Measurements from ENCODE around the gene NFIX. TPM values are rescaled to one million over a fixed set of nuclear protein-coding genes. Genes with fewer than 3 reads are reported as not detected.
A peak's percentile ranks its signal among the peaks of the same experiment; 100 is the strongest.

NFIX gene
- total RNA-seq, 1 donor from 2014 or later, result 10.5 TPM

DNA sequence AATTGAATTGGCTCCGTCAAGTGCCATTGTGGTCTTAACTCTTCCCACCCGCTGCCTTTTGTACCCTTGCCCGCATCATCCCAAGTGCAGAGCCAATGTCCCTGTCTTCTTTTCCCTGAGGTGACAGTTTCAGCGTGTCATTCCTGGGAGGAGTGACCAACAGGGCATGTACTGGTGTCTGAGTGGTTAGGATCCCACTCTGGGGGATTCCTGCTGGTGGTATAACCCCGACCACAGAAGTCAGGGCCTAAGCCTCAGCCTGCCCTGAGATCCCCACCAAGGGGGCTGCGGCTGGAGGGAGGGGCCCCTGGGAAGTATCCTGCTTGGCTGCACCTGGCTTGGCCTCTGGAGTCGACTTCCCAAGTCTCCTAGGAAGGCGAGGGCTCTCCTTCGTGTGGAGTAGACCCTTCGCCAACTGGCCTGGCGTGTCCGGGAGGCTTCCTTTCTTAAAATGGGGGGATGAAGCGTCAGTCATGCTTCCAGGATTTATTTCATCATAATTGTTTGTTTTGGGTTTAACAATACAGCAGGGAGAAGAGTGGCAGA is 40.6 kb downstream of the NFIX start:
- DNase-seq (ENCODE audit: low read depth in 2 of 2), result no peak

DNA sequence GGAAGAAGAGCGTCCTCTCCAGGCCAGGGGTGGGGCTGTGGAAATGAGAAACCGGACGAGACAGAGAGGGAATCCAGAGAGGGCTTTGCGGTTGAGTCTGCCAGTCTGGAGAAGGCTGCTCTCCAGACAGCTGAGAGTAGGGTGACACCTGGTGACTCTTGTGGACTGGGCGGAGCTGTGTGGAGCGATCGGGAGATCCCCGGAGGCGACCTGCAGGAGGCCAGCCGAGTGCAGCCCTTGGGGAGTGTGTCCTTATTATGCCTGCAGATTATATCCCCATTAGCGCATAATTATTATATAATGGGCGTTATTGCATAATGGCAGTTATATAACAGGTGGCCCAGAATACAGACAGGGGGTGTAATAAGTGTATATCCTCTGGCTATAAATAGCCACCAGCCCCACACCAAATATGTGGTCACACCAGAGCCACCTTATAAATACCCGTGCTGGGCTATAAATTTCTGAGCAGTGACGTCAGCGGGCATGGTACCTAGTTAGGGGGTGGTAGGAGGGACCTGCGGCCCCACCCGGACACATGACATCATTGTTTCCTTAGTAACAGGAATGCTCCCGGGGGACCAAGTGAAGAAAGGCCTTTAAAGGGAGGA is 41.2 kb downstream of the NFIX start:
- DNase-seq (ENCODE audit: low read depth in 2 of 2), result peak; percentile 42 to 57

DNA sequence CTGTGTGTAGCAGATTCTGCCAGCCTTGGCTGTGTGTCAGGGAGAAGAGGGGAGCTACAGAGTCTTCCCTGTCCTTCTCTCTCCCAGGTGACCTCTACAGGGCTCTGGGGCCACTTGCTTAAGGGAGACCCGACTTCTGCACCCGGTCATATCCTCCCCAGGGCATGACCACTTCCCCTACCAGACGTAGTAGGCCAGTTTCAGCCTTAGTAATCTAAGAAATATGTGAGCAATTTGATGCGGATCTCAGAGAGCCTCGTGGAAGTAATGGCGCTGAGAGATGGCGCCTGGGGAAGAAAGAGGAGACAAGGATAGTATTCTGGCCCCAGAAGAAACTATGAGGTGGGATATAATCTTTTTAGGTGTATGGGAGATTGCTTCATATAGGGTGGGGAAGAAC is 41.9 kb downstream of the NFIX start:
- peak in 1 of 2 donors; percentile 87 for DNase-seq (ENCODE audit: low read depth in 2 of 2)

DNA sequence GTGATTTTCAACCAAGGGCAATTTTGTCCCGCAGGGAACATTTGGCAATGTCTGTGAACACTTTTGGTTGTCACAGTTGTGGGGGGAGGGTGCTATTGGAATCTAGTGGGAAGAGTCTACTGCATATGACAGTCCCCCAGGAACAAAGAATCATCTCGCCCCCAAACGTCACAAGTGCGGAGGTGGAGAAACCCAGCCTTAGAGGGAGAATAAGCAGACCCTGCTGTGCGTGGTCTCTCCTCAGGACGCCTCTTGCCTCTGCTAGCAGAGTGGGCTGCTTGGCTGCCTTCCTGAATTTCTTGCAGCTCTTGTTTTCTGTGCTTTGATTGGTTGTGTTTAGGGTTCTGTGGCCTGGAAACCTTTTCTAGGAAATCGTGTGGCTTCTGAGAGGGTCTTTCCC is 42.5 kb downstream of the NFIX start:
- no peak for DNase-seq (ENCODE audit: low read depth in 2 of 2)

DNA sequence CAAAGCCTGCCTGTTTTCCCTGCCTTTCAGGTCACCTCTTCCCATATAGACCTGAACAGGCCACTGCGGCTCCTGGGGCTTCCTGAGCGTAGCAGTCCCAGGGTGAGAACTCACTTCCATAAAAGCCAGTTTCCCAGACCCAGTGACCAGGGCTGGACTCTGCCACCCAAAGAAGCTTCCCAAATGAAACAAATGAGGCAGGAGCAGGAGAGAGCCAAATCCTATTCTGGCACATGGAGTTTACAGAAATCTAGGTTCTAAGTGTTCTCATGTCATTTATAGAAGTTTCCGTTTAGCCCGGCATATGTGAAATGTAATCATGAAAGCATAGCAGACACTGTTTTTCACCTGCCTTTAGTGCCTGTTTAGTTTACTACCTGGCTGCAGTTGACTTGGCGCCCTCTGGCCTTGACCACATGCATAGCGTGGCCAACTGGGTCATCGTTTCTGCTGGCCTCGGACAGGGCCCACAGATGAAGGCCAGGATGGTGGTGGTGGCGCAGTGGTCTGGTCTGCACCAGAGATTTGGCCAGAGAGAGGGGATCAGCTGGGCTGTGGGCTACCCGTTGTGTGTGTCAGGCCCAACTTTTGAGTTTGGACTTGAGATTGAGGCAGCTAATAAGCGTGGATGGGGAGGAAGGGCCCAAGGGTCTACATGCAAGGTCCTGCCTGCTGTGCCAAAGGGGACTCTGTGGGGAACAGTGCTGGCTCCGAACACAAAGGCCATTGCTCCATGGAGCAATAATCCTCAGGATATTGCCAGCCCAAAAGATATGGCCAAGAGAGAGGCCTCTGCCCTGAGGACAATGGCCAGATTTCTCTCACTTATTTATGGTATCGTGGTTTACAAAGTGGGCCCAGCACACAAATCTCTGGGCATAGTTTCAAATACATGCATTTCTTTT is 43.3 kb downstream of the NFIX start:
- no peak for DNase-seq (ENCODE audit: low read depth in 2 of 2)

DNA sequence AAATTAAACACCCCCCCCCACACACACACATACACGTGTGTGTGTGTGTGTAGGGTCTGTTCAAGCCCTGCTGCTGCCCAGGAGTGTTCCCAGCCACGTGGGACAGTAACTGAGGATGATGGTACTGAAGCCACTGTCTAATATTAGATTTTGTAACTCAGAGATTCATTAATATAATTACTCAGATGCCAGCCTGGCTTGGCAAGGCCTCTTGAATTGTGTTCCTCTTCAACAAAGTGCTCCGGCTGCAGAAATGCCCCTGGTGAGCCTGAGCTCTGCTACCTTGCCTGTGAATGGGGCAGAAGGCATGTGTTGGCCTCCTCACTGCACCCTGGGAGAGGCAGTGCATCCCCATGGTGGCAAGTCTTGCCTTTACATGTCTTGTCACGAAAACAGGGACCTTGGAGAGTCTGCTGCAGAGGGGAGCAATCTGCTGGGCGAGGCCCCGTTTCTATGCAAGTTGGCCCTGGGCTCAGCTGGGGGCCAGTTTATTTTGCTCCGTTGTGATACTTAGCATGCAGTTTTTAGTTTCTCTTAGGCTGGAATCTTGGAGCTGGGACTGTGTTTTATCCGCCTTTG is 44.0 kb downstream of the NFIX start:
- DNase-seq (ENCODE audit: low read depth in 2 of 2), result no peak

DNA sequence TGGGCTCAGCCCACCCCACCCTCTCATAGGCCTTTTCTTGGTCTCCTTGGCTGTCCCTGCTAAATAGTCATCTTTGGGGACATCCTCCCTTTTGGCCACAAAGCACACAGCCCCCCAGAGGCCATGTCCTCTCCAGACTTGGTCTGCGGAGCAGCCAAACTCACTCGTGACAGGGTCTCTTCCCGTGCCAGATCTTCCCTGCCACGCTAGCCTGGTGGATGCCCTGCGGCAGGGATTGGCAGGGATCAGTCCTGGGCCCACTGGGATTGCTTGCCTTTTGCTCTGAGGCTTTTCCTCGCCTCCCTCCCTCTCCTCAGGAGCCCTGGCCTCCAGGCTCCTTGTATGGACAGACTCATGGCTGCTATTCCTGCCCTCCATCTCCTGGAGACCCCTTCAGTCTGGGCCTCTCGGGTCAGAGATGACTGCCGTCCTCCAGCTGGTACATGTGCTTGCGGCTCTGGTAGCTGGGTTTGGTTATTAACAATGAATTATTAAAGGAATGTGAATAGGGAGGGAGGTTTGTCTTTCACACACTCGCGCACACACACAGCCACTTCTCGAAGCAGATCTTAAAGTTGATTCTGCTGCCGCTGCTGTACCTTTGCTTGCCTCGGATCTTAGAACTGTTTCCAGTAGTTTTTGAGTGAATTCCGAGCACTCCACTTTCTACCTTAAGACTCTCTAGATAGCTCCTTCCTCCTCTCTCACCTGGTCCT is 45.1 kb downstream of the NFIX start:
- no peak for DNase-seq (ENCODE audit: low read depth in 2 of 2)

DNA sequence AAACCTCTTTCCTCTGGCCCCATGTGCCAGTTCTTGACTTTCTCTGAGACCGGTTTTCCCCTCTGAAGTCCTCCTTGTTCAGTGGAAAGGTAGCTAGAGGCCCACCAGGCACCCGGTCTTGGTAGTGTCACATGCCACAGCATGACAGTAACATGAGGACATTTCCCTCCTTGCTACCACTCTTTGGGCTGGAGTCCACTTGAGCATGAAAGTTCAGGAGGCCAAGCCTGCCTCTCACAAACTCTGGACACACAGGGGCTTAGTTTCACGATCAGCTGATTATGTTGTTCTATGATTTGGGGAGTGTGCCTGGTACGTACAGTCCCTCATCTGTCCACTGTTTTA is 45.6 kb downstream of the NFIX start:
- no peak for DNase-seq (ENCODE audit: low read depth in 2 of 2)

DNA sequence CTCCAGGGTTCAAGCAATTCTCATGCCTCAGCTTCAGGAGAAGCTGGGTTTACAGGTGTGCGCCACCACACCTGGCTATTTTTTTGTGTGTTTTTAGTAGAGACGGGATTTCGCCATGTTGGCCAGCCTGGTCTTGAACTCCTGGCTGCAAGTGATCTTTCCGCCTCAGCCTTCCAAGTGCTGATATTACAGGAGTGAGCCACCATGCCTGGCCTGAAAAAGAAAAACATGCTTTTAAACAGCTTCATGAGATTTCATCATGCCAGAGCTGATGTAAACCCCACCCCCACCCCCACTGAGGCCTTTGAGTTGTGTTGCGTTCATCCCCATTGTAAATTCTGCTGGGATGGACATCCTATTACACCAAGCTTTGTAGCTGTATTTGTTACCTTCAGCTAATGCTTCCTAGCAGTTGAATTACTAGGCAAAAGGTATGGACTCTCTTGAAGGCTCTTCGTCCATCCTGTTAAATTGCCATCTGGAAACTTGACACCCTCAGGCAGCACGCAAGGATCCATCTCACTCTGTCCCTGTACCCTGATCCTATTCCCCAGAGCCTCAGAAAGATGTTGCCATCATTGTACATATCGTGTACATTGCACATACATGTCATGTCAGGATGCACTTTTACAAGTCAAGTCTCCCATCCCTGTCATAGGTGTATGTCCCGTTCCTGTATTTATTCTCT is 47.3 kb downstream of the NFIX start:
- DNase-seq (ENCODE audit: low read depth in 2 of 2), result no peak

DNA sequence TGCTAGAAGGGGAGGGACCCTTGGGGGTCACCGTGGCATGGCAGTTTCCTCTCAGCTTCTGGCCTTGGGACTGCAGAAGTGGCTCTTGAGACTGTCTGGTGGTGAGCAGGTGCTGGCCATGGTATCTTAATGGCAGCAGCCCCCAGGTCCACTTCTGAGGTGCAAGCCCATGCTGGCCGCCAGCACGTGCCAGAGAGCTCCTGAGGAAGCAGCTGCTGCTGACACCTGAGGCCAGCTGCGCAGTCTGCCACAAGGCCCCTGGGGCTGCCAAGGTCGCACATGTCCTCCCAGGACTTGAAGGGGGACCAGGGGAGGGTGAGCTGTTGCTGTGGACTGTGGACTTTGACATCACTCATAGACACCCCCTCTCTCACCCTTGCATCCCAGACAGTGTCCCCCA is 48.0 kb downstream of the NFIX start:
- no peak for DNase-seq (ENCODE audit: low read depth in 2 of 2)

DNA sequence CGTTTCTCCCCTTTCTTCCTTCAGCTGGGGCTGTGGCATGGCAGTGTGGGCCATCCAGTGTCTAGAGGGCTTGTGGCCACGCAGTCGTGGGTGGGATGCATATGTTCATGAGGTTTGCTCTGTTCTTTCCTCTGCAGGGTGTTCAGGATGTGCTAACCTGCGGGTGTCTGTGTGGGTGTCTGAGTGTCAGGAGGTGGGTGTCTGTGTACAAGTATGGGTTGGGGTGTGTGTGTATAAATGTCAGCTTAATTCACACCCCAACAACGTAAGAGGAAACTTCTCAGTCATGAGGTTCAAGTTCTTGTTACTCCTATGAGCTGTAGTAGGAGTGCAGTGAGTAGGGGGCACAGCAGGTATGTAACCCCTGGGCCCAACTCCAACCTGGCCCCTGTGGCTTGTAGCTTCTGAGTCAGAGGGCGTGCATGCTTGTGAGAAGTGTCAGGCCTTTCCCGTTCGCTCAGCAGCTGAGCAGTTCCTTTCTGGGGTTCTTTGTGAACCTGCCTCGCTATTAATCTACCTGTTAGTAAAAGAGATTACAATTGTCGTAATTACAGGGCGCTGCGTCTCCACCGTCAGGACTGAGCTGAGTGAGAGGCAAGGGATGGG is 49.1 kb downstream of the NFIX start:
- DNase-seq (ENCODE audit: low read depth in 2 of 2), result peak in 1 of 2 donors; percentile 43

DNA sequence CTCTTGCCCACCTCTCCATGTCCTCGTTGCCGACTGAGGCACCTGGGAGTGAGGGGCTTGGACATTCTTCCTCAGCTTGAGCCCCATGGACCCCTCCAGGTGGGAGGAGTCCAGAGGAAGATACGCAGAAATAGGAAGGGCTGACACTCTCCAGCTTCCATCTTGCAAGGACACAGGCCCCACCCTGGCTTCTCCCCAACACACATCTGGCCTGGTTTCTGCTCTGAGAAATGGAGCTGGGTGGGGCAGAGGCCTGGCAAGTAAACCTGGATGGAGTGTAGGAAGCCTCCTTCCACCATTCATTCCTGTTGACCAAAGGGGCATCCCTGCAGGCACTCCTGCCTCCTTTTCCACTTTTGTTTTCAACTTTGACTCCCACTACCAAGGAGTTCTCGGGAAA is 50.5 kb downstream of the NFIX start:
- DNase-seq (ENCODE audit: low read depth in 2 of 2), result no peak

DNA sequence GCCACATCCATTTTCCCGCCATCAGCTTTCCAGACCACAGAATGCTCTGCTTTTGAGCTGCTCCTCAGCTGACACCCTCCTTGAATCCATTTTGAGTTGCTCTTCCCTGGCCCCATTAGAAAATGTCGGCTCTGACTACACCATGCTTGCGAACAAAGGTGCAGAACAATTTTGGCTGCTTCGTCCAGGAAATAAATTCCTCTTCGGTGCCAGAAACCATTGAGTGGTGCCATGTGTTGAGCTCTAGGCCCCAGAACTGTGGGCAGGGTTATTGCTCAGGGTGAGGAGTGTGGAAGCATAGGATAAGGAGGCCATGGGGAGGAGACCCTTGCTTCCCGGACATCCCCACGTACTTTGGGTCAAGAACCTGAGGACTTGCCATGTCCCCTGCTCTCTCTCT is 52.1 kb downstream of the NFIX start:
- DNase-seq (ENCODE audit: low read depth in 2 of 2), result no peak

DNA sequence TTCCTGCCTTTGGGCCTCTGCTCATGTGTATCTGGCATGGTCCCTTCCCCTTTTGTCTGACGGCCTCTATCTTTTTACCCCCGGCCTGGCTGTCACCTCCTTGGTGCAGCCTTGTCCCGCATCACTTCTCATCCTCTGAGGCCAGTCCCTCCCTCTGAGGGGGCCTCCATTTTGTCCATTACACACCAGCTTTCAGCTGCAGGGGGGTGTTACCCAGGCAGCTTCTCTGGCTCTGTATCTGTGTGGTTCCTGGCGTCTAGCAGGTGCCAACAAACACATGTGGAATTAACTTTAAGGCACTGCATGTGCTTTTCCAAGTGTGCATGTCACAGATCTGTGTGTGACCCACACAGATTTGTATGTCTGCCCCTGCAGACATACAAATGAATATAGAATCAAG is 55.0 kb downstream of the NFIX start:
- DNase-seq (ENCODE audit: low read depth in 2 of 2), result no peak

DNA sequence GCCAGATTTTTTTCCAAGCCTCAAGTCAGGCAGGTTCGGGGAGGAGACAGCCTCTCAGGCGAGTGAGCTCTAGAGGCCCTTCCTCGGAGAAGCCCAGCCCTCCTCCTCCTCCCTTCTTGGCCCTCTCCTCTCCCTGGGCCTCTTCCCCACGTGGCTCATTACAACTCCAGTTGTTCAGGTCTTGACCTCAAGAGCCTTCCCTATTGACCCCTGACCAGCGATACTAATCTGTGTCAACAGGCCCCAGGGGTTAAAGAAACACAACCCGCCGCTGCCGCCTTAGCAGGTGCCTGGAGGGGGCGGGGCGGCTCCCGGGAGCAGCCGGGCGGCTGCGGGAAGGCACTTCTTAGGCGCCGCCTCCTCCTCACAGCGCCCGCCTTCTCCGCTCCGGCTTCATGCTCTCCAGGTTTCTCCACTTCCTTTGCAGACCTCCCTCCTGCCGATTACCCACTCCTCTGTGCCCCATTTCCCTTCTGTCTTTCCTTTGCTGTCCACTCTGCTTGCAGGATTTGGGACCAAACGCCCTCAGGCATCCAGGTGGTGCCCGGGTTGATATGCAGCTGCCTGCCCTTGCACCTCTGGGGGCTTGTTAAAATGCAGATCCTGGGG is 56.4 kb downstream of the NFIX start:
- DNase-seq (ENCODE audit: low read depth in 2 of 2), result peak in 1 of 2 donors; percentile 36

DNA sequence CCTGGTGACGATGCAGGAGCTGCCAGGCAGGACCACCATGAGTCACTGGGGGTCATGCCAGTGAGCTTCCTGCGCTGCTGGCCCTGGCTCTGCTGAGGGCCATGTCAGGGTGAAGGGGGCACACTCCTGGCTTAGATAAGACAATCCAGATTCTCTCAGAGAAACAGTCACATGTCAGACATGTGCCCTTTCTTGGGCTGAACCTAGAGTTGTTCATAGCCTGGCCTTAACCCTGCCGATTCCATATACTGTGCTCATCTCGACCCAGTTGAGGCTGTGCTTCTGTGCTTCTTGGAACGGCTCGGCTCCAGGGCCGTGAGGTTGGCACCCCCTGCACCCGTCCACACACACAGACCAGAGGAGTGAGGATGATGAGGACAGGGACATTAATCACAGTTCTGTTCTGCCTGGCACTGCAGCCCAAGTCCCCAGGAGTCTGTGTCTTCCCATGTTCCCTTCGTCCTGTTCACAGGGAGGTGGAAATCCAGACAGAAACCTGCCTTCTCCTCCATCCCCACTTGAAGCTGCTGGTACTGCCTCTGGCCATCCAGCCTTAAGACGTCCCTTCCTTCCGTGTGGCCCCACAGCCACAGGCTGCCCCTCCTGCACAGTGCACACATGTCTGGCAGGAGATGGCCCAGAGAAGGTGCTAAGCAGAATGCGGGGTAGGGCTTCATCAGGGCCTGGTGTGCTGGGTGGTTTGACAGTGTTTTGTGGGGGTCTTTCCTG is 57.3 kb downstream of the NFIX start:
- peak in 1 of 2 donors; percentile 26 for DNase-seq (ENCODE audit: low read depth in 2 of 2)

DNA sequence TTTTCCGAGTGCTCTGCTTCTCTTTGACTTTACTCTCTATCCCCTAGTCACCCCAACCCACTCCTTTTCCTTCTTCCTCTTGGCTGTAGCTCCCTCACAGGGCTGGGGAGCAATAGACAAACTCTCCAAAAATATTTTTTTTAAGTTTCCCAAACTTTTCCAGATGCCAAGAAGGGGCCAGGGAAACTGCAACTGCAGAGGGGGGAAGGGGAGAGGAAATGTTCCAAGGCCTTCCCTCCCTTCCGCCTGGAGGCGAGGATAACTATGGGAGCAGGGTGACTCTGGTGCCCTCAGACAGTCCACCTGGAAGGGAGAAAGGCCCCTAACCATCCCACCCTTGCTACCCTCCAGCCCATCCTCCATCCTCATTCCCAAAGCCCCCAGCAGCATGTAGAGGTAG is 58.0 kb downstream of the NFIX start:
- DNase-seq (ENCODE audit: low read depth in 2 of 2), result no peak

DNA sequence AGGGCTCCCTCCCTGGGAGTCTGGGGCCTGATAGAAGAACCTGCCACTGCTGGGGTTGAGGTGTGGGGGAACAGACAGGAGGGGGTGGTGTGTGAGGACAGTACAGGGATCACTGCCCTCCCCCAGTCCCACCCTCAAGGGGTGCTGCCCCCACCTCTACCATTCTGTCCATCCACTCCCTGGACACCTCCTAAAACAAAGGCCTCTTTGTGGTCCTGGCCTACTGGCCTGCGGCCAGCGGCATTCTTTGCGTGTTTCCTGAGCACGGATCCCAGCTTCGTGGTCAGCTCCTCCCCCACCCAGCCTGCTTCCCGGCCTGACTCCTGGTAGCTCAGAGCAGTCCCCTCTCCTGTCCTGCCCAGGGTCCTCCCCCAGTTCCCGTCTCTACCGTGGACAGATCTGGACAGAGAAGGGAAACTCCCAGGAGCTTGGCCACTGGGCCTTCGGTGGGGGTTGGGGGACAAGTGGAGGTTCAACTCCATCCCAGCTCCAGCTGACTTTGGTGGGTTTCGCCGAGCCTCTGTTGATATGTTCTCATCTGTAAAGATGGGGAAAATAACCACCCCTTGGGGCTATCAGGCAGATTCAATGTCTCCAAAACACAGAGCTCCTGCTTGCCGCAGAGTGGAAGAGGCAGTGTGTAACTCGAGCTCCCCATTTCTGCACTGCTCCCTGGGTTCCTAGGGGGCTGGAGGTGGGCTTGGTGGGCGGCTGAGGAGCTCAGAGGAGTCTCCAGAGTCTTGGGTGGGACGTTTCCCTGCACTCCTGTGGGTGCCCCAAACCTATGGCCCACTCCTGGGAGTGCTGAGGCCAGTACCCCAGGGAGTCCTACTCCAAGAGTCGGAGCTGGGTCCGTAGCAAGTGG is 58.7 kb downstream of the NFIX start:
- peak; percentile 89 to 92 for DNase-seq (ENCODE audit: low read depth in 2 of 2)
